NOMO-1 treated with DMSO at 0.1 percent for 48 hours (cell line): Measurements from ENCODE around the gene ACADS.

Source experiments
- DNase-seq: peaks from one replicate; lab custom pipeline; 2025; ENCODE audit not compliant: unreplicated experiment; lab: John Stamatoyannopoulos, UW

The ACADS gene

DNA sequence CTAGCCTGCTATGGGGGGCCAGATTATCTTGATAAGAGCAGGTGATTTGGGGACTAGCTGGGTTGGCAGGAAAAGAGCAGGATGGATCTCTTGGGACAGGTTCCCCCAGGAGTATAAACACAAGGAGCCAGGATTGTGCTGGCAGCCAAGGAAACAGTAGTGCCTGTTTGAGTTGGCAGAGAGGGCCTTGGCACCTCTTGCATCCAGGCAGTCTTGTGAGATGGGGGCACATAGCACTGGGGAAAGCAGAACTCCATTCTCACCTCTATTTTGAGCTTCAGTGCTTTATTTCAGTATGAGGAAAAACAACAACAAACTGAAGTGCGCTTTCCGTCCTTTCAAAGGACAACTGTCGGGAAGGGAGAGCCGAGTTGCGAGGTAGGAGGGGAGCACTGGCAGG lies 24.7 kb upstream of the ACADS start:
- DNase-seq, result no peak

DNA sequence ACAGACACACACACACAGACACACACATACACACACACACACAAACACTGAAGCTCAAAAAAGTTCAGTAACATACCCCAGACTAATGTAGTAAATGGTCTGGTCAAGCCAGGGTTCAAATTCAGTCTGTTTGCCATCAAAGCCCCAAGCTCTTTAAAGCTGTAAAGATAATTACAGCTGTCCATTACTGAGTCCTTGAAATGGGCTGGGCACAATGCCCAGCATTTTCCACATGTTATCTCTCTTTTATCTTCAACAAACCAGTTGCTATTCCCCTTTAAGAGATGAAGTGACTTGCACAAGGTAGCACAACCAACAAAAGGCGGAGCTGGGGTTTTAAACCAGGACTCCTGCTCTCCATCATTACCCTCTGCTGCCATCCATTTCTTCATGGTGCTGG lies 23.0 kb upstream of the ACADS start:
- no peak for DNase-seq

DNA sequence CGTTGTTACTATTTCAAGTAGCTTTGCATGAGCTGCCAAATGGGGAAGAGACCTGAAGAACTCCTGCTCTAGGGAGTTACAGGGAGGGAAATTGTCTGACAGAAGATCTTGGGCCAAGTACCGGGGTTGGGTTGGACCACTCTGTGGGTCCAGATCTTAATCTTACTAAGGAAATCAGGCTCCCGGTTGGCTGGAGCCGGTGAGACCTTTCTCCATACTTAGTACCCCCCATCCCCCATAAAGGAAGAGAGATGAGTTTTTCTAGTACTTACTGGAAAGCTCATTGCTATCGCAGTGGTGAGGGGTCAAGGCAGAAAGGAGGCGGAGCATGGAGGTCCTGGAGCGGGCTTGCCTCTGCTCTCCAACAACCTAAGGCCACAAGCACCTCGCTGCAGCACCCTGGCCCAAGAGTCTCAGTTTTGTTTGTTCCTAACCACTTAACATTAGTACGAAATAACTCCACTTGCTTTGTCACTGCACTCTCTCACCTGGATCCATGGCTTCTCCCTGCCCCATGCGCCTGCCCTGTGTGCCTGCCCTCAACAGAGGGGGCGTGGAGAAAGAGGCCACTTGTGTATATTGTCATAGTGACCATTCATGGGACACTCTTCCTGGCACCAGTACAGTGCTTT lies 22.2 kb upstream of the ACADS start:
- no peak for DNase-seq

DNA sequence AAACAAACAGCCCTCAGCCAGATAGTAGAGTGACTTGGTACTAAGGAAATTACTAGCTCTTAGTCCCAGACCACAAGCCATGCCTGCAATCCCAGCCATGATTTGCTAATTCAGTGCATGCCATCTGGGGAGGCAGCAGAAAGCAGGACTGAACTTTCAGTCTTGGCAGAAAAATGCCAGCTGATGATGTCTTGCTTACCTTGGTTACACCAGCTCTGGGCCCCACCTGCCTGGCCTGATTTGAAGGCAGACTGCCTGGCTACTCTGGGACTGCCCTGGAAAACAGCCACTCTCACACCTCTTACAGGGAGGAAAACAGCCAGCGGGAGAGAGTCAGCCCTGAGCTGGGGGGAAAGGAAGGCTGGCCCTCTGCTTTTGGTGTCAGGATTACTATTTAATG lies 20.0 kb upstream of the ACADS start:
- DNase-seq, result no peak

DNA sequence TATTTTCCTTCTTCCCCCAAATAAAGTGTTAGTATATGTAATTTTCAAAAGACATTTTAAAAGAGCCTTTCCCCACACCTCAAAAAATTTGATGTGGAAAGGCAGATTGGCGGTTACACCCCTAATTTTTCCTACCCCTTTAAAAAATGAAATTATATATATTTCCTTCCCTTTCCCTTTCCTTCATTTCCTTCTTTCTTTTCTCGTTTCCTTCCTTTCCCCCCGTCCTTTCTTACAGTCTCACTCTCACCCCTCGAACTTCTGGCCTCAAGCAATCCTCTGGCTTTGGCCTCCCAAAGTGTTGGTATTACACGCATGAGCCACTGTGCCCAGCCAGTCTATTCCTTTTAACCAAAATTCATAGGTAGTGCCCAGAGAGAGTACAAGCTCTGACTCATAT lies 19.6 kb upstream of the ACADS start:
- no peak for DNase-seq

DNA sequence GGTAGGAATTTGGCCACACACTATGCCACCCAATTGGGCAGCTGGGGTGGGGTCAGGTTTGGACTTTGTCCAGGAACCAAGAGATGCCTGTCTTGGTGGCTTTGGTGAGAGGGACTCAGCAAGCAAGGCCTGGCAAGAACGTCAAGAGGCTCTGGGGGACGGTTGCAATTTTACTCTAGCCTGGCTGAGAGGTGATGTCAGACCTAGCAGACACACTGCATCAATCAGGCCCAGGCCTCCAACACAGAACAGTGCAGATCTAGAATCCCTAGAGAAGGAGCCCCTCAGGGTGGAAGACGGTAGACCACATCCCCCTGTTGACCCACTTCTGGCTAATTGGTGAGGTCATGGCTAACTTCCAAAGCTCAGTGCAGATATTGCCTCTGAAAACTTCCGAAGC lies 17.0 kb upstream of the ACADS start:
- DNase-seq, result no peak

DNA sequence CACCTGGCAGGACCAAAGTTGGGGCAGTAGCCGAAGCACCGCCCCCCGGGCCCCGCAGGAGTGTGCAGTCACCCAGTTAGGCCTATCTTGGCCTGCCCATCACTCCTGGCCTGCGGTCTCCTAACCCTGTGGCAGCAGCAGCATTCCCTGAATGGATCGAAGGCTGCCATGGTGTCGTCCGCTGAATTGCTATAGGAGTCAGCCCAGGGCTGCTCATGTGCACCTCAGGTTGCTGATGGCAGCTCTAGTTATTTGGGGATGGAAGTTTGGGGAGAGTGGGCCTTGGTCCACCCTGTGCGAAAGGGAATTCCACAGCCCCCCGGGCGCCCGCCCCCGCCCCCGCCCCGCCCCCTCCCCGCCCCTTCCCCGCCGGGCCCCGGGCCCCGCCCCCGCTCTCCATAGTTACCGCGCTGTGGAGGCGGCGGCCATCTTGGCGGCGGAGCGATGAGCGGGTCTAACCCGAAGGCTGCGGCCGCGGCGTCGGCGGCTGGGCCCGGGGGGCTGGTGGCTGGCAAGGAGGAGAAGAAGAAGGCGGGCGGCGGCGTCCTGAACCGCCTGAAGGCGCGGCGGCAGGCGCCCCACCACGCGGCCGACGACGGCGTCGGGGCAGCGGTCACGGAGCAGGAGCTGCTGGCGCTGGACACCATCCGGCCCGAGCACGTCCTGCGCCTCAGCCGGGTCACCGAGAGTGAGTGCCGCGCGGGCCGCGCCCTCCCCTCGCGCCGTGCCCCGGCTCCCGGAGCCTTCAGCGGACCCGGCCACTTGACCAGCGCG lies 15.4 kb upstream of the ACADS start, which contains the start of gene UNC119B:
TSS of gene UNC119B (plus strand) at position 428 of the 774 bp plus-strand sequence. CDS start at position 445, 17 bp downstream.
- DNase-seq, result peak; percentile 32

DNA sequence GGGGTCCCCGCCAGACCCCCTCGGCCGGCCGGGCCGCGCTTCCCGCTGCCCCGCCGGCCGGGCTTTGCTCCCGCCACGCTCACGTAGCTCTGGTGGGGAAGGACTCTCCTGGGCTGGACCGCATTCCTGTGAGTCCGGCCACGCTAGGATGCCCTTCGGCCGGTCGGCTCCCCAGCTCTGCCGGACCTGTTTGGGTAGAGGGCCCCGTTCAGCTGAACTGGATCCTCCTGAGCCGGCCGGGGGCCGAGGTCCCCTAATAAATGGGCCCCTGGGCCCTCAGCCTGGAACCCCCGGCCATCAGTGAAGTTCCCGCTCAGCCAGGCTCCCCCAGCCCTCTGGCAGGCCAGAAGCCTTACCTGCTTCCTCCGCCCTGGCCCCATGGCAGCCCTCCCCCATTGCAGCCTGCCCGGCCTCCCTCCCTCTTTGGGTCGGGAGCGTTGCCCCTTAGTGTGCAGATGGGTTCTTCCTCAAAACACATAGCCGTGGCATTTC lies 14.8 kb upstream of the ACADS start:
- peak; percentile 16 for DNase-seq

DNA sequence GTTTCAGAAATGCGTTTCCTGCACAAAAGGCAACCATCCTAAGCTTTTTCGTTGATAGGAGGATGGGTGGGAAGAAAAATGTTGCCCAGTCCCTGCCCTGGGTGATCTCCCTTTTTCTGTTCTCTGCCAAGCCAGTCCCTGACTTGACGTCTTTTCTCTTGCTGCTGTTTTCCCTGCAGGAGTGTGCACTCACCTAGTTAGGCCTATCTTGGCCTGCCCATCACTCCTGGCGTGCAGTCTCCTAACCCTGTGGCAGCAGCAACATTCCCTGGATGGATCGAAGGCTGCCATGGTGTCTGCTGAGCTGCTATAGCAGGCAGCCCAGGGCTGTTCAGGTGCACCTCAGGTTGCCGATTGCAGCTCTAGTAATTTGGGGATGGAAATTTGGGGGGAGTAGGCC lies 14.2 kb upstream of the ACADS start:
- DNase-seq, result no peak

DNA sequence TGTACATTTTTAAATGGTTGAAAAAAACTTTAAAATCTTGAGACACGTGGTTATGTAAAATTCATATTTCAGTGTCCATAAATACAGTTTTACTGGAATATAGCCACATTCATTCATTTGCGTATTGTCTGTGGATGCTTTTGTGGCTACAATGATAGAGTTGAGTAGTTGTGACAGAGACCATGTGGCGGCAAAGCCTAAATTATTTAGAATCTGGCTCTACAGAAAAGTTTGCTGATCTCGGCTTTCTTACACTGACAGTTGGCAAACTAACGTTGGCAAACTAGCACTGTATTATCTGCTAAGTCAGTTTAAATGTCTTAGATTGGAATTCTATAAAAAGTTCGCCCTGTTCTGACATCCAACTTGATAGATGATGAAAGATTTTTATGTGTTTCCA lies 13.0 kb upstream of the ACADS start:
- DNase-seq, result no peak

DNA sequence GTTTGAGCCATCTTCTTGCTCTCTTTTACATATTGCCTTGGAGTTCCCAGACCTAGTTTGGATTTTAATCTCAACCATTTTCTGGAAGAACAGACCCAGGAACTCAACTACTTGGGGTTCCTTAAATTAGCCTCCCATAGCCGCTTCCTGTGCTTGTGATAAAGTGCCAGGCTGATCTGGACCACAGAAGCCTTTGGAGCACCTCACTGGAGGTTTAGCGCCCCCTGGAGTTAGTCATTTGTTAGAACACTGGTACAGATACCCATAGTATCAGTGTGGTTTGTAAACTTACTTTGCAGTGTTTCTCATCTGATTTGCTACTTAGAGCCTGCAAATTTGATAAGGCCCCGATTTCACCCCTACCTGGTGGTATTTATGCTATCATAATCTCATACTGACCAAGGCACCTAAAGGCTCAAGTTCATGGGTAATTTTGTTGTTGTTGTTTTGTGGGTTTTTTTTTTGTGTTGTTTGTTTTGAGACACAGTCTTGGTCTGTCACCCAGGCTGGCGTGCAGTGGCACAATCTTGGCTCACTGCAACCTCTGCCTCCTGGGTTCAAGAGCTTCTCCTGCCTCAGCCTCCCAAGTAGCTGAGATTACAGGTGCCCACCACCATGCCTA lies 11.7 kb upstream of the ACADS start:
- DNase-seq, result peak; percentile 87

DNA sequence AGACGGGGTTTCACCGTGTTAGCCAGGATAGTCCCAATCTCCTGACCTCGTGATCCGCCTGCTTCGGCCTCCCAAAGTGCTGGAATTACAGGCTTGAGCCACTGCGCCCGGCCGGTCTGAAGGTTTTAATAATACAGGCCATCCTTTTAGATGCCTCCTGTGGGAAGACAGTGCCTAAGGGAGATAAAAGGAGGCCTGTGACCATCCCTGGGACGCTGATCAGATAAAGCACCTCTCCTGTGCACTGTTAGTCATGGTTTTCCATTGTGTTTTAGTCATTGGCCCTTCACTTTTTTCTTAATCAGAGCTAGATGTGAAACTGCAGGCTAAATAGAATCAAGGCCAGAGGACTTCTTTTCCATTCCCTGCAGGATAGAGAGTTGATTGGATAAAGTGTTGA lies 7.6 kb upstream of the ACADS start:
- DNase-seq, result no peak

DNA sequence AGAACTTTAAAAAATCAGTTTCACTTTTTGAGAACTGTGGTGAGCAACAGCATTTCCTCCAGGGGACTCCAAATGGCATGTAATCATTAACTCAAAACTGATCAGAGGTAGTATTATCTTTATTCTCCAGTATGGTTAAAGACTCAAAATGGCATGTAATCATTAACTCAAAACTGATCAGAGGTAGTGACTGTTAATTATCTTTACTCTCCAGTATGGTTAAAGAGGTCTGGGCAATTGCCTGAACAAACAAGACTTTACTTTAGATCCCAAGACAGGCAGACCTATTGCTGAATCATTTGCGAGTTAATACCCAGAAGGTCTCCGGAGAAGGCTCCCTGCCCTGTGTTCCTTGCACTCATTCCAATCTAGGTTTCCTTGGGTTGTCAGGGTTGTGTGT lies 6.6 kb upstream of the ACADS start:
- DNase-seq, result no peak

DNA sequence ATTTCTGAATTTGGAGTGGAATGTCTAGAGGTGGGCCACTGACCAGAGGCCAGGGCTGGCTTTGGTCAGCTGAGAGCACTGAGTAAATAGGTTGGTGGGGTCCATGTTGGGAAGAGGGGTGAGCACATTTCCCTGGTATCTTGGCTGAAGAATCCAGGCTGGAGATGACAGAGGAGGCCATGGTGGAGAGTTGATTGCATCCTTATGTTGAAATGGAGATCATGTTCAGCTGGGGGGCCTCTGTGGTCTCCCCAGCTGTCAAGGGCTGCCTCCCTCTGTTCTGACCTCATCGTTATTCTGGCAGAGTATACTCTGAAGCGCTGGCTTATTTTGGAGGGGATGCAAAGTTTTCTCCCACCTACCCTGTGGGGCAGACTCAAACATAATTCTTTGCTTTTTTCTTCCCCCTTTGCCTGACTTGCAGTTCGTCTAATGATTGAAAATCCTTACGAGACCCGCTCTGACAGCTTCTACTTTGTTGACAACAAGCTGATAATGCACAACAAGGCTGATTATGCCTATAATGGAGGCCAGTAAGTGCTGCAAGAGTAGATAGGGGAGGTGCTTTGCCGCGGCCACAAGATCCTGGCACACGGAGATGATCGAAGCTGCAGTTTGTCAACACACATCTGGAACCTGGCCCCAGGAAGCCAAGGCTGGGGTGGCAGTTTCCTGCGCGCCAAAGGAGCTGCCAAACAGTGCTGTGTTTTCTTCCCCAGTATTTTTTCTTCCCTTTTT lies 6.0 kb upstream of the ACADS start:
- DNase-seq, result no peak

DNA sequence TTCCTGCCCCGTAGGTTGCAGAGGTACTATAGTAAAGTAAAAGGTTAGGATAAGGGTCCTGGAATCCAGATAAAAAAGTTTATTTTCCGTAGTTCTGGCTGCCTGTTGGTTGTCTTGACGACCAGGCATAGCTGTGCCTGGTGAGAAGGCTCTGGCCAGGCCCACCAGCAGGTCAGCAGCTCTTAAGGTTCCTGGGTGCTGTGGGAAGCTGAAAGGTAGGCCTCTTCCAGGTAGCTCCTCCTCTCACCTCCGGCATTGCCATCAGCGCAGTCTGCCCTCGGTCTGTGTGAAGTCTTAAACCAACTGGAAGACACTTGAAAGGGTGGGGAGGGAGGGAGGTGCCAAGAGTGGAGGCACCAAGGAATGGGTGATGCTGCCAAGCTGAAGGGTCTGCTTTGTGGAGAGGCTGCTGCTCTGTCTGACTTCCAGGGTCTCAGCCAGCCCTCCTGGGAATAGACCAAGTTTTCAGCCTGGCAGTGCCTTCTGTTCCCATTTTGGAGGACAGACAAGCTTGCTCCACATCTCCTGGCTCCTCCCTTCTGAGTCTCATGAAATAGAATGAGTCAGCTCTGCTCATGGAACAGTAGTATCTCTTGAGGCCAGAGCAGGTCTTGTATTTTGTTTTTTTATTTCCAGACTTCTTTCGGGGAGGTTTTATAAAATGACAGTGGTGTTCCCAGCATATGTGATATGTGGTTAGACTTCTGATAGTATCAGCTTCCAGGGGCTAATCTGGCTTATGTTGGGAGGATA lies 5.2 kb upstream of the ACADS start:
- no peak for DNase-seq

DNA sequence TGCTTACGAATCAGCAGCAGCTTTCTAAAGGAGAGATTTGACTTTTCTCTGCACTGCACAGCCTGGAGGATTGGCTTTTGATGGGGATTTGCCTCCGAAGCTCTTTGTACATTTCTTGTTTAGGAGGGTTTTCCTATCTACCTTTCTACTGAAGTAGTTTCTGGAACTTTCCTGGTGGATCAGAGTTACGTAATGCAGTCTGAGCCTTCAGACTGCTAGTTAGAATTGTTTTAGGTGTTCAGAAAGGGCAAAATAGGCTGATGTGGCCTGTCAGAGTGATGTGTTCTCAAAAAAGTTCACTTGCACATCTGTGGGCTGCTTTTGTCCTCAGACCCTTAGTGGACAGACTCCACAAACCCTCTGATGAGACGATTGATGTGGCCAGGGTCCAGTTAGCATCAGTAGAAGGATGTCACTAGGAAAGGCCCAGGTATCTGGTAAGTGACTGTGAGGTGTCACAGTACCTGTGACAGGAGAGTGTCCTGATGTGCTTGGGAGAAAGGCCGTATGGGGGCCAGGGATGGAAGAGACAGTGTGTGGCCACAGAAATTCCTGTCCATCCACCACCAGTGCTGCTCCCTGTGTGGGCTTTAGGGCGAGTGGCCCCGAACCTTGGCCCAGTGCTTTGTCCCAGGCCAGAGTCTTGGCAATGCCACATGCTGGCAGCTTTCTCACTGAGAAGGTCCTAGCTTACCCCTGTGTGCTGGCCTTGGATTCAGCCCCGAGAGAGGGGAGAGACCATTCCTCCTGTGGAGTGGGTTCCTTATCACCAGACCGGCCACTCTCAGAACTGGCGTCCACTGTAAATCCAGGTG lies 4.4 kb upstream of the ACADS start:
- DNase-seq, result no peak

DNA sequence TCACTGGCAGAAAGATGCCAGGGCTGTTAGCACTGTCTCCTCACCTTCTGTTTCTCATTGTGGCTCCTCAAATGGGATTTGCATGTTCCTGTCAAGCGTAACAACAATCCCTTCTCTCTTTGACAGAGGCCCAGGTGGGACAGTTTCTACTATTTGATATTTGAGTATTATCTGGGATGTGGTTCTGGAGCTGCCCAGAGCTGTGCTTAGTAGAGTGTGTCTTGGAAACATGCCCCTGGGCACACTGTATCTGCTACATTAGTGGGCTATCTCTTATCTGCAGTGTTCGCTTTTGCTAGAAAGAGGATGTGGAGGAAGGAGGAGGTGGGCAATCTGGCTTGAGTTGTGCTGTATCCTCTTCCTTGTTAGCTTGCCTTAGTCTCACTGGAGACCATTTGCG lies 3.8 kb upstream of the ACADS start:
- no peak for DNase-seq

DNA sequence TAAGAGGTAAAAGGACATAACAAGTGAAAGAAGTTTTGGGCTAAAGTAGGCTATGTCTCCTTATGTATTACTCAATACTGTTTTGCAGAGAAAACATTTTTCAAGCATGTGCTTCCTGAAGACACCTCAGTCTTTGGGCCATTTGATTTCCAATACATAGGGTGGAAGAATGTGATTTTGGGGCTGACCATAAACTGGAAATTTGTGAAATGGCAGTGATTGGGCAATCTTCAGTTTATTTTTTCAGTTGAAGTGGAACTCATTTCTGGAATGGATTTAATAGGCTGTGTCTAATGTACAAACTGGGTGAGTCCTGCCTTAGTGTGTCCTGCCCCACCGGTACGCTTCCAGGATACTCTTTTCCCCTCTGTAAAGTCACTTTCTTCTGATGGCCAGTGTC lies 2.8 kb upstream of the ACADS start:
- DNase-seq, result no peak

DNA sequence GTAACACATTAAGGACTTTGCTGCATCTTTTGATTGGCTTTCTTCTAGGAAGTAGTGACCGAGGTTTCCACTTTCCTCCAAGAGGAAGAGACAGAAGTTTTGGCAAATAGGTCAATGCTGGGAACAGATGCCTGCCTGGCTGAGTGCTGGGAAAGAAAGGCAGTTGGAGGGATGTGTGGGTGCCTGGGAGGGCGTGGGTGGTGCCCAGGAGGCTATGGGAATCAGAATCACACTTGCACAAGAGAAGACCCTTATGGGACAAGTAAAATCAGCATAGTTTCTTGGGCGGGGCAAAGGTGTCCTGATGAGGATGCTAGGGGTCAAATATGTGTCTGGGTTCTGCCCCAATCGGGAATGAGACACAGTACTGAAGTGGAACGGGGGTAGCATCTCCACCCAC lies 906 bp upstream of the ACADS start:
- DNase-seq, result no peak

DNA sequence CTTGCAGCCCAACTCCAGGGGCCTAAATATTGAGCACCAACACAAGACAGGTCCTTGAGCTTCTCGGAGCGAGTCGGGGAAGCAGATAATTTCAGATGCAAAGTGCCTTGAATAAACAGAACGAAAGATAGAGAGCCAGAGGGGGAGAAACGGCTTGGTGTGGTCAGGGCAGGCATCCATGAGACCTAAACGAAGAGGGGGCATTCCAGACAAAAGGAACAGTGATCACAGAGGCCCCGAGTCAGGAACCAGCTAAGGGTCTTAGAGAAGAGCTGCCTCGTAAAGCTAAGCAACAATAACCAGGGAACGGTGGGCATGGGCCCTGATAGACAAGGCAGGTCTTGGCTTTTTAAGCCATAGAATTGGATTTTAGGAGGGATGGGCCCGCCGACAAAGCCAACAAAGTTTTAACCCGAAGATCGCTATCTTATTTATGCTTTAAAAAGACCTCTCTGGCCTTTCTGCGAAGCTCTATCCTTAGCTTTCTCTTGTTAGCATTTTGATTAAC lies 421 bp upstream of the ACADS start:
- DNase-seq, result no peak
